Measurements from ENCODE around the gene MEGF11.

Gene MEGF11

GRCh38 chr15:66096688-66097058, 156.9 kb downstream of the MEGF11 start:
- no peak for DNase-seq (ENCODE audit: low read depth in 2 of 2, low spot score in 1 of 2)

GRCh38 chr15:66095871-66096687, 157.5 kb downstream of the MEGF11 start:
- no peak for DNase-seq (ENCODE audit: low read depth in 2 of 2, low spot score in 1 of 2)

- no peak for DNase-seq (ENCODE audit: low read depth in 2 of 2, low spot score in 1 of 2)
These were observed 159.2 kb downstream of the MEGF11 start for GRCh38 chr15:66094331-66094730.

GRCh38 chr15:66092053-66093016, 161.2 kb downstream of the MEGF11 start:
- no peak for DNase-seq (ENCODE audit: low read depth in 2 of 2, low spot score in 1 of 2)

DNA sequence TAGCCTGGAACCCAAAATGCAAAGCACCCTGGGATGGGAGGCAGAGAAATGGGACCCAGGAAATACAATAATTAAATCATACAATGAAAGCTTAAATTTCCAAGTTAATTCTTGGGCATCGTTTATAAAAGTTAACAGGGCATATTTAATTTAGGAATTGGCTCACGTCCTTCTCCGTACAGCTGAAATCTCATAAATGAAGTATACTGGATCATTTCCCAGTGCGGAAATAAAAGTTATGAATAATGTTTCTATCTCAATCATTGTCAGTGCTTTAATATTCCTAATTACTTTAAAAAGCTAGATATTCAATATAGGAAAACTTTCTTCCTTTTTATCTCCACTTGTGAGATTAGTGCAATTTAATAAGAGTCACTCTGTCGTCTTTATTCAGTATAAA, 164.0 kb downstream of the MEGF11 start:
- DNase-seq (ENCODE audit: low read depth in 2 of 2, low spot score in 1 of 2): no peak

- DNase-seq (ENCODE audit: low read depth in 2 of 2, low spot score in 1 of 2): no peak
These were observed 164.5 kb downstream of the MEGF11 start for GRCh38 chr15:66089049-66089448.

DNA sequence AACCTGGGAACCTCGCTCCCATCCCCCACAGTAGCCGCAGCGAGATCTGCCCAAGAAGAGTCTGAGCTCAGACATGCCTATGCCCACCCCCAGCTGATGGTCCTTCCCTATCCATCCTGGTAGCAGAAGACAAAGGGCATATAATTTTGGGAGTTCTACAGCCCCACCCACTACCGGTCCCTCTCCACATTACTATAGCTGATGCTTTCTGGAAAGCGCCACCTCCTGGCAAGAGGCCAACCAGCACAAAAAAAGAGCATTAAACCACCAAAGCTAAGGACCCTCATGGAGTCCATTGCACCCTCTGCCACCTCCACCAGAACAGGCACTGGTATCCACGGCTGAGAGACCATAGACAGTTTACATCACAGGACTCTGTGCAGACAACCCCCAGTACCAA, 168.4 kb downstream of the MEGF11 start:
- no peak for DNase-seq (ENCODE audit: low read depth in 2 of 2, low spot score in 1 of 2)

DNA sequence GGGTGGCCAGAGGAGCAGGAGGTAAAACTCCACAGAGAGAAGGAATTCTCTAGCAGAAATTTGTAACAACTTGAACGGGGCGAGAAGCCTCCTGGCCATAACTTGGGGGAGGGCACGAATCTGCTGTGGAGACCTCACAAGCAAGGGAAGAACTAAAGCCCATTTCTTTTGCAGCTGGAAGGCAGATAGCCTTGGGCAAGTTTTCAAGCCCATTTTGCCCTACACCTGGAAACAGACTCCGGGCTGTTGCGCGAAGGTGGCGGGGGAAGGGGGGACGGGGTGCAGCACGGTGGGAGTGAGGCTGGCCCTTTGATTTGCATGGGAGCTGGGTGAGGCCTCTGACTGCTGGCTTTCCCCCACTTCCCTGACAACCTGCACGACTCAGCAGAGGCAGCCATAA, 168.8 kb downstream of the MEGF11 start:
- no peak for DNase-seq (ENCODE audit: low read depth in 2 of 2, low spot score in 1 of 2)

GRCh38 chr15:66080717-66081398, 172.7 kb downstream of the MEGF11 start:
- no peak for DNase-seq (ENCODE audit: low read depth in 2 of 2, low spot score in 1 of 2)

GRCh38 chr15:66078929-66079275, 174.6 kb downstream of the MEGF11 start:
- DNase-seq (ENCODE audit: low read depth in 2 of 2, low spot score in 1 of 2): no peak

DNA sequence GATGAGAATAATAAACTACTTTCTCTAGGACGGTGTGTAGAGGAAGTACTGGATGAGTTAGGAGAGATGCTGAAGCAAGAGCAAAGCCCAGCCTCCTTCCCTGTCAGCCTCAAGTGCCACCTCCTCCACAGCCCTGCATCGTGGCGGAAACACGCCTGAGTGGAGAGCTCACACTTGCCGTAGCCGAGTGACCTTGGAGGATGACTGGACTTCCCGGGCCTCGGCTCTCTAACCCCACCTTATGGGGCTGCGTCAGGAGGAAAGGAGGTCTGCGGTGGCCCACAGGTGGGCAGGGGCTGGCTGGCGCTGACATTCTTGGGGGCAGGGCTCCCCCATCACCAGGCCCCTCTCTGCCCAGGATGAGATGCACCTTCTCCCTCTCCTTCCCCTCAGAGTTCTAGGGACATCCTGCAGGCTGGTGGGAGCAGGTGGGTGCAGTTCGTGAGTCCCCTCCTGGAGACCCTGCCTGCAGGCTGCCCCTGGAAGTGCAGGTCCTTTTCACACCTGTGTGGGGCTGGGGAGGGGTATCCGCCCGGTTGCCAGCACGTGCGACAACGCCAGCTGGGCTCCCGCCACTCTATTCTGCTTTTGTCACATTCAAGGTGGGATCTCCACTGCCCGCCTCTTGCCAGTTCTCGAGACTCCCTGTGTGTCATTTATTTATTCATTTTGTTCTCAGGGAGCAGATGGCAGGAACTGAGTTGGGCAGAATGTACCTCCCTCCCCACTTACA, 175.2 kb downstream of the MEGF11 start:
- no peak for DNase-seq (ENCODE audit: low read depth in 2 of 2, low spot score in 1 of 2)

DNA sequence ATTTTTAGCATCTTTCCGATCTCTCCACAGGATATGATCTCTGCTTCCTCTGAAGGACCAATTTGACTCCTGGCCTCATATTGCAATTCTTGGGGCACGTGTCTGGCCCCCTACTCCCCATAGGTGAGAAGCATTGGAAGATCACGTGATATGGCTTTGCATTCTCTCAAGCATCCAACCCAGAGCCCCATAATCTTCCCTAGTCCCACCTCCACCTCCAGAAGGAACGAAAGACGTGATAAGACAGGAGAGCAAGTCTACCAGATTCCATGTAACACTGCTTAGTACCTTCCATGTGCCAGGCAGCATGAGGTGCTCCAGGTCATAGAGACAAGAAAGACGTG, 176.3 kb downstream of the MEGF11 start:
- no peak for DNase-seq (ENCODE audit: low read depth in 2 of 2, low spot score in 1 of 2)

DNA sequence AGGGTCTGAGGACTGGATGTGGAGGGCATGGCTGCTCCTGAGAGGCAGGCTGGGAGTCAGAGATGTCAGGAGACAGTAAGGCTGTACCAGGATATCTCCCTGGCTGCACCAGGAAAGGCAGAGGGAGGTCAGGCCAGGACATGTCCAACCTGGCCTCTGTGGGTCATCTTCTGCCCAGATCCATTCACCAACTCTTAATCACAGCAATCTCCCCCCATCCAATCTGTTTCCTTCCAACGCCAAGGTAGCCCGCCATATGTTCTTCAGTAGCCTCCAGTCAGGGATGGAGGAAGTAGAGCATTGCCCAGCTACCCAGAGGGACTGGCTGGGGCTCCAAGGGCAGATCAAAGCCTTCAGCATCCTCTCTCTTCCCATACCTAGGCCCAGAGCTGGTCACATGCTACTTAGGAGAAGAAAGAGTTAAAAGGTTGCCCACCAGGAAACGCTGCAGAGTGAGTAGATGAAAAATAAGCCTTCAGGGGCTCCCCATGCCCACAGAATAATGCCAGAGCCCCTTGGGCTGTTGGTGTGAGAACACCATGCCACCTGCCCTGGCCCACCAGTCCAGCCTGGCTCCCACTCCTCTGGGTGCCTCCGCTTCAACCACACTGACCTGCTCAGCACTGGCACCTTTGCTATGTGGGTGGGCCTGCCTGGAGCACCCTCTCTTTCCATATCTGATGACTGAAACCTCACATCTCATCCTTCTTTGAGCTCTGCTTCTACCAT, 176.8 kb downstream of the MEGF11 start:
- no peak for DNase-seq (ENCODE audit: low read depth in 2 of 2, low spot score in 1 of 2)

DNA sequence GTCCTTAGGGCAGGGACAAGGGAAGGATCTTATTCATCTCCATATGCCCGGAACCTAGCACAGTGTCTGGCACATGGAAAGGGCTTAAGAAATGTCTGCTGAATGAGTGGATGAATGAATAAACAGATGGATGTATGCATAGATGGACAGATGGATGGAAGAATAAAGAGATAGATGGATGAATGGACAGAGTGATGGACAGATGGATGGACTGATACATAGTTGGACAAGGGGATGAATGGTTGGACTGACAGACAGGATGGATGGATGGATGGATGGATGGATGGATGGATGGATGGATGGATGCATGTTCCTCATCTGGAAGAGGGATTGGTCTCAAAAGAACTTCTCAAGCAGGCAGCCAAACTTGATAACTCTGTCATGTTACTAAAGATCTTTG, 177.6 kb downstream of the MEGF11 start:
- DNase-seq (ENCODE audit: low read depth in 2 of 2, low spot score in 1 of 2): no peak

DNA sequence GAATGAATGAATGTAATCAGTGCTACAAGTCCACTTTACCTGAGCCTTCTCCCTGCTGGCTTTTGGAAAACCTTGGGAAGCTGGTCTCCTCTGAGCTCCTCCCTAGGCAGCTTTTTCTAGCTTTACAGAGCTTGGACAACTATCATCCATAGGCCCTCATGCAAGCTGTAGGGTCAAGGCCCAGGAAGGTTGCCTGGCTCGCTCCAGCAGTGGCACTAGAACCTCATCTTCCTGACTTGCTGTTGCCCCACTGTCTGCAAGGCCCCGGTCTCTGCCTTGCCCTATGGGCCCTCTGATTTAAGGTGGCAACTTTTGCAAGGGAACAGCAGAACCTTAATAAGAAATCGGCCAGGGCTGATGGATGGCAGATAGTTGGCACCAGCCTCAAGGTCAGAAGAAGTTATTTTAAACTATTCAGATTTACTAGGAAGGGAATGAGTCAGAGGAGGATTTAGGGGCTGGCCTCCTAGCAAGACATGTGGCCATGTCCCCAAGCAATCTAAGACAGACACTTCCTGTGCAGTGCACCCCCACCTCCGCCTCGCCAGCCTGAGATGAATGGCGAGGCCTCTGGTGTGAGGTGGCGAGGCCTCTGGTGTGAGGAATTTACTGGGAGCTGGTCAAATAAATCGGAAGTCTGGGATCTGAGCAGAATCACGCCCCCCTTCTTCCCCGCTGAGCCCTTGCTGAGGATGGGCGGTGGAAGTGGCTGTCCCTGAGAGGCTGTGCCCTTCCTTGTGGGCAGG, 180.8 kb downstream of the MEGF11 start:
- no peak for DNase-seq (ENCODE audit: low read depth in 2 of 2, low spot score in 1 of 2)

DNA sequence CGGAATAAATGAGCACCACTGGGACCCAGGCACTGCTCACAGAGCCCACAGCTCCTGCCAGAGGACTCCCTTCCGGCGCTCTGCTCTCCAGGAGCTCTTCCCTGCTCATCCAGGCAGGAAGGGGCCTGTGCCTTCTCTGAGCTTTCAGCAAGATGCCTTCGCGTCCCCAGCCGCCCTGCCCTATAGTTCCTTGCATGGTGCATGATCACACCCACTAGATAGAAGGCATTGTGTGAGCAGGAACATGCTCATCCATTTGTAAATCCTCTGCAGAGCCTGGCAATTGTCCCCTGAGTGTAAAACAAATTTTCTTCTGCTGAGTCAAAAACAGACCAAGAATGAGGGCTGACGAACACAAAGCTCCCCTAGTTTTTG, 181.6 kb downstream of the MEGF11 start:
- DNase-seq (ENCODE audit: low read depth in 2 of 2, low spot score in 1 of 2): no peak

DNA sequence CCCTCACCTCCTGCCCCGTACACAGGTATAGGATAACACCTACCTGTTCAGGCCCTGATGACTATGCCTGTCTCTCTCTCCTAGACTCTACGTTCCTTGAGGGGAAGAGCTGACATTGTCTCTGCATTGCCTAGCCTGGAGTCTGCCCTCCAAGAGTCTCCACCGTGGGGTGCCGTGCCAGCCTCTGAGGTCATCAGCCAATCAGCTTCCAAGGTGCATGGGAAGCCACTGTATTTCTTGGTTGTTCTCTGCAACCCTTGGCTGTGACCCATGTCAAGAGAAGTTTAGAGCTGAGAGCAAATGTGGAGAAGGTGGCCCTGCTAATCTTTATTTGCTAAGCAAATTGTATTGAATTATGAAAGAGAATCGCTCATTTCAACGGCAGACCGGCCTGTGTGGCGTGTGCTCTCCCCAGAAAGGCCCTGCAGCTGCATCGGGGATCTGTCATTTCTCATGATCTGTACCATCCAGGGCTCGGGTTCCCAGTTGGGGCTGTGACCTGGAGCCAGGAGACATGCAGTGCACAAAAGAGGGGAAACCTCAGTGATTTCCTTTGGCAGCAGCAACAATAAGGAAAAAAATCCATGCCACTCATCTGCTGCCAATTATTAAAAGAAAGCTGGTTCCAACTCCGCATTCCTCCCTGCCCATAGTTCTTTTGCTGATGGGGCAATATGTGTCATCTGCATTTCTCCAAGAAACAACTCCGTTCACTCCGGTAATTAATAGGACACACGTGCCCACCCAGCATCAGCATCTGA, 182.2 kb downstream of the MEGF11 start:
- no peak for DNase-seq (ENCODE audit: low read depth in 2 of 2, low spot score in 1 of 2)

DNA sequence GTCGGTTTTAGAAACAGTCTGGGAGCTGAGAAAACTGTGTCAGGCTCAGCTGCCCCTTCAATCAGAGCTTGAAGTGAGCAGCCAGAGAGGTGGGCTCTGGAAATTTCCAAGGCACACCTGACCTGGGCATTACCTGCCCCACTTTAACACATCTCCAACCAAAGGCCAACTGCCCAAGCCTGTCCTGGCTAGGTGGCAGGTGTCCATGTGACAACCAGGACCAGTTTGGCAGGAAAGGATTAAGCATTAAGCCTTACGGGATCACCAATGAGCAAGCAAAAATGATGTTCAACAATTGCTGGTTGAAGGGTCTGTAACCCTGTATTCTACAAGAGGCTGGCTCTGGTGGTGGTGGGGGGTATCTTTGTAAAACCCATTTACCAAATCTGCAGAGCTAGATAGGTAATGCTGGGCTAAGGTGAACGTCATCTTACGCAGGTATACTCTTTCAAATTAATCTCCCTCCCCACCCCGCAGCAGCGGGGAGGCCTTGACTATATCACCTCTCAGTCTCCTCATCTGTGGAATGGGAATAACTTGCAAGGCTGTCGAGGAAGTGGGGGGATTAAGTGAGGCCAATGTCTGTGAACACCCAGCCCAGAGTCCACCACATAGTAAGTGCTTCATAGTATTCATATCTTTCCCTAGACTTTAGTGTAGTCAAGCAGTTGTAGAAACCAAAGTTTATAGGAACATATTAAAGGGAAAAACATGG, 183.2 kb downstream of the MEGF11 start:
- DNase-seq (ENCODE audit: low read depth in 2 of 2, low spot score in 1 of 2): no peak

DNA sequence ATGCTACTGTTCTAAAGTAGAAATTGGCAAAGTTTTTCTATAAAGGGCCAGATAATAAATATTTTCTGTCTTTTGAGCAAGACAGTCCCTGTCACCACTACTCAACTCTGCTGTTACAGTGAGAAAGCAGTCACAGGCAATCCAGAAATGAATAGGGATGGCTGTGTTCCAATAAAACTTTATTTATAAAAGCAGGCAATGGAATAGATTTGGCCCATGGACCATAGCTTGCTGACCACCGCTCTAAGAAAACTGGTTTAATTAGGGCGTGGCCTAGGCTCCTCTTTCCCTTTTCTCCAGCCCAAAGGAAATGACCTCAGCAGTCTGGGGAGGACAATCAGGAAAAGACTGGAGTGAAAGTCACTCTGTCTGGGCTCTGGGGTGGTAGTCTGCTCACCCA, 183.8 kb downstream of the MEGF11 start:
- DNase-seq (ENCODE audit: low read depth in 2 of 2, low spot score in 1 of 2): no peak
